HepG2 (cell line): ENCODE measurements around the gene ITSN2. TPM values are rescaled to one million over a fixed set of nuclear protein-coding genes. Genes with fewer than 3 reads are reported as not detected.
A peak's percentile ranks its signal among the peaks of the same experiment; 100 is the strongest.

Source experiments
- AGO1 ChIP-seq: fragments of 200-400 bp; formaldehyde crosslinking; IDR thresholded peaks from 2 replicates; pipeline ENCODE4 v1.6.1; 2017; ENCODE audit warnings: mild to moderate bottlenecking, low read depth, low read length, moderate library complexity; ENCODE audit not compliant: poor library complexity, severe bottlenecking
- CREB1 ChIP-seq, 2 experiments: fragments of 450-650 bp in 1 of 2; IDR thresholded peaks; 2 replicates each; pipeline ENCODE4 v1.6.1; 2016 to 2017; ENCODE audit warnings: control low read depth in 1 of 2, mild to moderate bottlenecking in 1 of 2, missing compliant biosample characterization in 1 of 2, missing genetic modification characterization in 1 of 2
- KDM2A ChIP-seq: sonication (generic); formaldehyde crosslinking; IDR thresholded peaks from 2 replicates; pipeline ENCODE4 v1.4.0; 2020; ENCODE audit warnings: low read depth, missing genetic modification reagents, borderline replicate concordance
- NFIC ChIP-seq: IDR thresholded peaks from 2 replicates; pipeline ENCODE4 v1.6.1; 2012; ENCODE audit warnings: mild to moderate bottlenecking, low read length, inconsistent platforms
- YEATS2 ChIP-seq: sonication (generic); formaldehyde crosslinking; IDR thresholded peaks from 2 replicates; pipeline ENCODE4 v1.4.0; 2020; ENCODE audit warnings: missing genetic modification reagents, borderline replicate concordance
- ZBTB46 ChIP-seq: sonication (generic); formaldehyde crosslinking; IDR thresholded peaks from 2 replicates; pipeline ENCODE4 v1.4.0; 2020; ENCODE audit warnings: mild to moderate bottlenecking, missing genetic modification reagents, borderline replicate concordance
- ZFY ChIP-seq: sonication (generic); formaldehyde crosslinking; IDR thresholded peaks from 2 replicates; pipeline ENCODE4 v1.4.0; 2020; ENCODE audit warnings: missing genetic modification reagents
- ZNF17 ChIP-seq: sonication (generic); formaldehyde crosslinking; IDR thresholded peaks from 2 replicates; pipeline ENCODE4 v1.5.0; 2020; ENCODE audit warnings: mild to moderate bottlenecking, missing genetic modification reagents
- ZNF275 ChIP-seq: sonication (generic); formaldehyde crosslinking; IDR thresholded peaks from 2 replicates; pipeline ENCODE4 v1.8.0; 2022; ENCODE audit warnings: missing genetic modification reagents, mild to moderate bottlenecking, inconsistent platforms, borderline replicate concordance
- polyA plus RNA-seq, 8 experiments: library from polyadenylated mRNA; depleted of rRNA in 3 of 8; stranded (reverse) in 7 of 8; unstranded in 1 of 8; fragments of >200 nt; fragmentation: Illumina TruSeq in 4 of 8; extraction: Trizol in 4 of 8; gene quantifications; 2 replicates each; pipeline versions ENCODE4 v1.2.1 to v1.2.3, GENCODE V29; 2011 to 2016; ENCODE audit warnings: low read depth in 4 of 8, missing spikeins in 1 of 8, mixed read lengths in 1 of 8; ENCODE audit not compliant: insufficient read depth in 1 of 8
- total RNA-seq, 5 experiments: library from RNA; depleted of rRNA; stranded (reverse); fragments of >200 nt; fragmentation: Illumina TruSeq; extraction: Trizol; gene quantifications; 2 replicates each; pipeline ENCODE4 v1.2.3, GENCODE V29; 2016; ENCODE audit warnings: low read depth in 1 of 5
- TF ChIP-seq, protein P1 (sequence below), 2 experiments: sonication (generic) in 1 of 2; formaldehyde crosslinking in 1 of 2; IDR thresholded peaks; 2 replicates each; pipeline versions ENCODE4 v1.6.1 to v1.9.0; 2014 to 2022; ENCODE audit warnings: antibody characterized with exemption in 1 of 2, borderline replicate concordance in 1 of 2, inconsistent platforms in 1 of 2, low read depth in 1 of 2, missing genetic modification reagents in 1 of 2
- TF ChIP-seq, protein P2 (sequence below): sonication (generic); formaldehyde crosslinking; IDR thresholded peaks from 2 replicates; pipeline ENCODE4 v1.4.0; 2020; ENCODE audit warnings: missing genetic modification reagents

ITSN2 gene
- total and polyA plus RNA-seq, 2 of the 13 experiments (the other 11 are each of a cell fraction or from before 2014, with no cell fraction given) = 26.0 to 26.6 TPM

DNA sequence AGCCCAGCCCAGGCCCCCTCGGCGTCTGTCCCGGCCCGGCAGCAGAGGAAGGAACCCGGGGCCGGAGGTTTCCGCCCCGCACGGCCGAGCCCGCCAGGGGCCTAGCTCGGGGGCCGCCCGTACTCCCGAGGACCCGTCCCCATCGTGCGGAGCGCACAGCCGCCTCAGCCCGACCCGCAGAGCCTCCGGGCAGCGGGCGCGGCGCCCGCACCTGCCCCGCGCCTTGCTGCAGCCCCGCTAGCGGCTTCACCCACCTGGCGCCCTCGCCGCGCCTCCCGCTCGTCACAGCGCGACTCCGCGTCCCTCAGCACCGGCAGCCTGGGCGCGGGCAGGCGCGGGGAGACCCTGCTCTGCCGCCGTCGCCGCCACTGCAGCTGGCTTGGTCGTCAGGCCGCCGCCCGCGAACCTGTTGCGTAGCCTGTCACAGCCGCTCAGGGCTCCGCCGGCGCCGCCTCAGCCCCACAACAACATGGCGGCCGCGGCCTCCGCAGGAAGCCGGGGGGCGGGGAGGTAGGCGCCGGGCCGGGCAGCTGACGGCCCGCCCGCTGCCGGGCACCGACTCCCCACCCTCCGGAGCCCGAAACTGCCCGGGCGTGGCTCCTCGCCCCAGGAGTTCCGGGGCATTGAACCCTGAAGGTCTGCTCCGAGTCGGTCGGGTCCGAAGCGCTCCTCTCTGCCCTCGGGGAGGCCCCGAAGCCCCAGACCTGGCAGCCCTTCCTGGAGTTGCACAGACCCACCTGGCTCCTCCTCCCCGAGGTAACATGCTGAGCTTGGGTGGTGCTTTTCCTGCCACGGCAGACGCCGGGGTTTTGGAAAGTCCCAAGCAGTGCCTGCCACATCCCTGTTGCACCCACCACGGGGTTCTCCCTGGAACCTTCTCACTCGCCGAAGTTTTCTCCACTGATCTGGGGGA lies at the start of gene ITSN2 (continued):
- TF ChIP-seq ZBTB46 (no peak), CREB1 (IDR thresholded peaks at IDR 0.05) (peak; percentile 8; the same call in 1 of the 2 replicates), CREB1 (CRISPR knock-in tag; IDR thresholded peaks at IDR 0.05) (no peak), YEATS2 (CRISPR knock-in tag) (no peak), NFIC (no peak), KDM2A (CRISPR knock-in tag) (peak; percentile 82), ZNF275 (CRISPR knock-in tag) (peak; percentile 83; the same call in 1 of the 2 replicates), ZFY (CRISPR knock-in tag) (peak; percentile 95), AGO1 (peak; percentile 74), ZNF17 (no peak)
- TF ChIP-seq, protein P1, sequence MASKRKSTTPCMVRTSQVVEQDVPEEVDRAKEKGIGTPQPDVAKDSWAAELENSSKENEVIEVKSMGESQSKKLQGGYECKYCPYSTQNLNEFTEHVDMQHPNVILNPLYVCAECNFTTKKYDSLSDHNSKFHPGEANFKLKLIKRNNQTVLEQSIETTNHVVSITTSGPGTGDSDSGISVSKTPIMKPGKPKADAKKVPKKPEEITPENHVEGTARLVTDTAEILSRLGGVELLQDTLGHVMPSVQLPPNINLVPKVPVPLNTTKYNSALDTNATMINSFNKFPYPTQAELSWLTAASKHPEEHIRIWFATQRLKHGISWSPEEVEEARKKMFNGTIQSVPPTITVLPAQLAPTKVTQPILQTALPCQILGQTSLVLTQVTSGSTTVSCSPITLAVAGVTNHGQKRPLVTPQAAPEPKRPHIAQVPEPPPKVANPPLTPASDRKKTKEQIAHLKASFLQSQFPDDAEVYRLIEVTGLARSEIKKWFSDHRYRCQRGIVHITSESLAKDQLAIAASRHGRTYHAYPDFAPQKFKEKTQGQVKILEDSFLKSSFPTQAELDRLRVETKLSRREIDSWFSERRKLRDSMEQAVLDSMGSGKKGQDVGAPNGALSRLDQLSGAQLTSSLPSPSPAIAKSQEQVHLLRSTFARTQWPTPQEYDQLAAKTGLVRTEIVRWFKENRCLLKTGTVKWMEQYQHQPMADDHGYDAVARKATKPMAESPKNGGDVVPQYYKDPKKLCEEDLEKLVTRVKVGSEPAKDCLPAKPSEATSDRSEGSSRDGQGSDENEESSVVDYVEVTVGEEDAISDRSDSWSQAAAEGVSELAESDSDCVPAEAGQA (IDR thresholded peaks at IDR 0.05; ENCODE audit: low read depth) = peak; percentile 85
- TF ChIP-seq, protein P1 (CRISPR knock-in tag; IDR thresholded peaks at IDR 0.05; ENCODE audit: borderline replicate concordance) = peak; percentile 36; the same call in 1 of the 2 replicates
- TF ChIP-seq, protein P2, sequence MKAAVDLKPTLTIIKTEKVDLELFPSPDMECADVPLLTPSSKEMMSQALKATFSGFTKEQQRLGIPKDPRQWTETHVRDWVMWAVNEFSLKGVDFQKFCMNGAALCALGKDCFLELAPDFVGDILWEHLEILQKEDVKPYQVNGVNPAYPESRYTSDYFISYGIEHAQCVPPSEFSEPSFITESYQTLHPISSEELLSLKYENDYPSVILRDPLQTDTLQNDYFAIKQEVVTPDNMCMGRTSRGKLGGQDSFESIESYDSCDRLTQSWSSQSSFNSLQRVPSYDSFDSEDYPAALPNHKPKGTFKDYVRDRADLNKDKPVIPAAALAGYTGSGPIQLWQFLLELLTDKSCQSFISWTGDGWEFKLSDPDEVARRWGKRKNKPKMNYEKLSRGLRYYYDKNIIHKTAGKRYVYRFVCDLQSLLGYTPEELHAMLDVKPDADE (CRISPR knock-in tag) = peak; percentile 41; the same call in 1 of the 2 replicates
